Caco-2 (cell line): ENCODE results near the gene CNIH2. TPM values are rescaled to one million over a fixed set of nuclear protein-coding genes. Genes with fewer than 3 reads are reported as not detected.

Experiments
- Bru-seq: library from RNA; stranded (reverse); fragments of 400-500 nt; gene quantifications from one replicate; lab custom pipeline; 2021; lab: Mats Ljungman, UMichigan
- BruChase-seq, 2 experiments: library from RNA; stranded (reverse); fragments of 400-500 nt; gene quantifications; one replicate each; lab custom pipeline; 2021; lab: Mats Ljungman, UMichigan
- BruUV-seq: library from RNA; stranded (reverse); fragments of 400-500 nt; replicated peaks from 2 replicates; lab custom pipeline; 2021; lab: Mats Ljungman, UMichigan
- CTCF ChIA-PET: fragments of 300-600 bp; sonication (Branson Sonifier 250); formaldehyde crosslinking; loops from one replicate; lab custom pipeline; 2022; ENCODE audit warnings: antibody characterized with exemption; lab: Charles Lee
- POLR2A ChIA-PET: fragments of 300-600 bp; sonication (Branson Sonifier 250); formaldehyde crosslinking; loops from one replicate; lab custom pipeline; 2022; ENCODE audit warnings: antibody characterized with exemption; lab: Charles Lee
- DNase-seq, 2 experiments: peaks; one replicate each; pipeline versions ENCODE4 v3.0.0 to v3.0.0-alpha.2; 2020 to 2022
- H3K27me3 ChIP-seq: replicated peaks from 2 replicates; pipeline ENCODE4 v1.6.0; 2011; ENCODE audit warnings: low read length; ENCODE audit not compliant: control insufficient read depth, insufficient read depth
- H3K36me3 ChIP-seq: 2 replicates; pipeline ENCODE4 v1.5.1; 2011; ENCODE audit warnings: low read length; ENCODE audit not compliant: control insufficient read depth, insufficient read depth
- H3K4me1 ChIP-seq: fragments of 250-450 bp; sonication (Bioruptor Pico); 2 replicates; pipeline ENCODE4 v1.5.1; 2020; ENCODE audit warnings: mild to moderate bottlenecking
- H3K4me3 ChIP-seq: 2 replicates; pipeline ENCODE4 v1.5.1; 2011; ENCODE audit warnings: low read depth, mild to moderate bottlenecking, control low read depth, low read length
- H3K9me3 ChIP-seq: fragments of 250-450 bp; sonication (Bioruptor Pico); 2 replicates; pipeline ENCODE4 v1.5.1; 2020; ENCODE audit warnings: mild to moderate bottlenecking, moderate library complexity
- H3K27ac Mint-ChIP-seq: one replicate; pipeline ENCODE4 v1.8.0; 2022; ENCODE audit warnings: mixed read lengths; ENCODE audit not compliant: unreplicated experiment
- H3K27me3 Mint-ChIP-seq: one replicate; pipeline ENCODE4 v1.8.0; 2022; ENCODE audit warnings: mixed read lengths; ENCODE audit not compliant: insufficient read depth, unreplicated experiment
- H3K36me3 Mint-ChIP-seq: one replicate; pipeline ENCODE4 v1.8.0; 2022; ENCODE audit warnings: mild to moderate bottlenecking, mixed read lengths; ENCODE audit not compliant: insufficient read depth, unreplicated experiment
- H3K4me1 Mint-ChIP-seq: one replicate; pipeline ENCODE4 v1.8.0; 2022; ENCODE audit warnings: low read depth, mixed read lengths; ENCODE audit not compliant: unreplicated experiment
- H3K4me3 Mint-ChIP-seq: one replicate; pipeline ENCODE4 v1.8.0; 2022; ENCODE audit warnings: mild to moderate bottlenecking, moderate library complexity, mixed read lengths; ENCODE audit not compliant: unreplicated experiment
- H3K9me3 Mint-ChIP-seq: one replicate; pipeline ENCODE4 v1.8.0; 2022; ENCODE audit warnings: mixed read lengths; ENCODE audit not compliant: unreplicated experiment
- CTCF ChIP-seq, 2 experiments: fragments of 200-600 bp in 1 of 2; IDR thresholded peaks; 1 replicate in 1 of 2; 2 replicates in 1 of 2; pipeline versions ENCODE4 v1.5.1 to v1.8.0; 2011 to 2022; ENCODE audit warnings: antibody characterized with exemption in 1 of 2, control low read depth in 1 of 2, inconsistent platforms in 1 of 2, low read depth in 1 of 2, low read length in 1 of 2, mild to moderate bottlenecking in 1 of 2, moderate library complexity in 1 of 2; ENCODE audit not compliant: insufficient read depth in 1 of 2, severe bottlenecking in 1 of 2, unreplicated experiment in 1 of 2
- intact Hi-C: fragments of 100-400 bp; cut with micrococcal nuclease; formaldehyde crosslinking; loops from one replicate; pipeline ENCODE4 v1.10.0; 2022; ENCODE audit not compliant: unreplicated experiment
- long read RNA-seq: library from polyadenylated mRNA; stranded (forward); transcript quantifications from one replicate; pipeline ENCODE4 v2.0.0, GENCODE V29; 2022
- total RNA-seq: library from RNA; stranded (reverse); gene quantifications from 2 replicates; pipeline ENCODE4 v1.2.3, GENCODE V29; 2022

Gene CNIH2
- total RNA-seq (4.9 and 6.1 TPM in 2 replicates), Bru-seq, nascent RNA (percentile 38 among the genes with signal in this experiment), BruChase-seq, experiment 1, labeled RNA remaining after a 2-hour chase (percentile 41 among the genes with signal in this experiment), BruChase-seq, experiment 2, labeled RNA remaining after a 6-hour chase (percentile 36 among the genes with signal in this experiment)
- long read RNA-seq, partial matches to known transcripts = 0 of 9 reads
- long read RNA-seq, other reads (novel, unspliced or antisense) = 3 of 9 reads

- Histone ChIP-seq H3K4me1 (peaks cover 11% of the 10 kb centered on the region), H3K4me3 (peak within 1 kb of the TSS; percentile 56), H3K9me3 (no peaks in the 10 kb centered on the region), H3K27me3 (no peaks in the 10 kb centered on the region), H3K36me3 (peaks cover 5% of the 10 kb centered on the region)
- intact Hi-C loops = loop anchor here (1.0 kb wide), 1 partner anchor 9 kb away; the partner anchor contains the start of gene RAB1B
- H3K4me3 Mint-ChIP-seq = peak within 1 kb of the TSS; percentile 73
- no TSS peak for BruUV-seq
- ChIA-PET CTCF (interaction anchor here (0.6 kb wide), 1 partner anchor 59 kb away, joined by 9 read pairs; no protein-coding TSS in a partner anchor), POLR2A (no interaction called here)
- H3K27ac Mint-ChIP-seq = peak within 1 kb of the TSS; percentile 43
- peaks cover 66% of the 10 kb centered on the region for H3K36me3 Mint-ChIP-seq
- TF ChIP-seq CTCF (IDR thresholded peaks at IDR 0.05; ENCODE audit: insufficient read depth in 1 of 2, low read depth in 1 of 2, low read length in 1 of 2, severe bottlenecking in 1 of 2, unreplicated experiment in 1 of 2) = no peak
- H3K9me3 Mint-ChIP-seq = no peaks in the 10 kb centered on the region
- H3K27me3 Mint-ChIP-seq = no peaks in the 10 kb centered on the region
- peaks cover 26% of the 10 kb centered on the region for H3K4me1 Mint-ChIP-seq
- DNase-seq = peak; percentile 58 to 82
Measured at GRCh38 chr11:66277471-66278362, at the start of gene CNIH2. Gene CNIH2 (plus strand): TSS chr11:66278175. CDS start chr11:66278457, 282 bp downstream.

GRCh38 chr11:66228521-66228920 is 49.5 kb upstream of the CNIH2 start:
- Mint-ChIP-seq H3K27ac (peak overlapping the region; percentile 76), H3K9me3 (no peaks in the 10 kb centered on the region), H3K4me3 (no peak overlapping the region), H3K4me1 (no peaks in the 10 kb centered on the region), H3K27me3 (no peaks in the 10 kb centered on the region), H3K36me3 (peaks cover 71% of the 10 kb centered on the region)
- H3K9me3 ChIP-seq = no peaks in the 10 kb centered on the region
- no peak overlapping the region for H3K4me3 ChIP-seq
- CTCF ChIA-PET = interaction anchor here (1.0 kb wide), 1 partner anchor 30 kb away, joined by 3 read pairs; no protein-coding TSS in a partner anchor
- no peak for TF ChIP-seq CTCF (IDR thresholded peaks at IDR 0.05; ENCODE audit: insufficient read depth in 1 of 2, low read depth in 1 of 2, low read length in 1 of 2, severe bottlenecking in 1 of 2, unreplicated experiment in 1 of 2)
- H3K27me3 ChIP-seq = no peaks in the 10 kb centered on the region
- no TSS peak for BruUV-seq
- peak in 1 of 2 experiments; percentile 57 for DNase-seq
- intact Hi-C loops = no loop called here
- no peaks in the 10 kb centered on the region; the same call in 1 of the 2 replicates for H3K36me3 ChIP-seq
- POLR2A ChIA-PET = interaction anchor here (0.5 kb wide), 1 partner anchor 39 kb away, joined by 3 read pairs; no protein-coding TSS in a partner anchor
- H3K4me1 ChIP-seq = no peaks in the 10 kb centered on the region

GRCh38 chr11:66230156-66230555 is 47.8 kb upstream of the CNIH2 start:
- Histone ChIP-seq H3K36me3 (no peaks in the 10 kb centered on the region; the same call in 1 of the 2 replicates), H3K4me3 (no peak overlapping the region), H3K4me1 (no peaks in the 10 kb centered on the region), H3K9me3 (no peaks in the 10 kb centered on the region), H3K27me3 (no peaks in the 10 kb centered on the region)
- DNase-seq = no peak
- intact Hi-C loops = no loop called here
- Mint-ChIP-seq H3K27ac (no peak overlapping the region), H3K27me3 (no peaks in the 10 kb centered on the region), H3K36me3 (peaks cover 75% of the 10 kb centered on the region), H3K4me1 (no peaks in the 10 kb centered on the region), H3K4me3 (no peak overlapping the region), H3K9me3 (no peaks in the 10 kb centered on the region)
- POLR2A ChIA-PET = no interaction called here
- CTCF ChIA-PET = no interaction called here
- TF ChIP-seq CTCF (IDR thresholded peaks at IDR 0.05; ENCODE audit: insufficient read depth in 1 of 2, low read depth in 1 of 2, low read length in 1 of 2, severe bottlenecking in 1 of 2, unreplicated experiment in 1 of 2) = no peak
- BruUV-seq = no TSS peak
